IMR-90 (cell line): ENCODE measurements around the gene PLD2. TPM values are rescaled to one million over a fixed set of nuclear protein-coding genes. Genes with fewer than 3 reads are reported as not detected.
A peak's percentile ranks its signal among the peaks of the same experiment; 100 is the strongest.

Experiments used
- ATAC-seq: fragments of 200-7000 bp; cut with Tn5 transposase; 2 replicates; pipeline ENCODE4 v1.9.1; 2020; ENCODE audit warnings: low read depth, mild to moderate bottlenecking, moderate library complexity
- BruUV-seq: library from RNA; stranded (reverse); fragments of 400-500 nt; replicated peaks from 2 replicates; lab custom pipeline; 2021; lab: Mats Ljungman, UMichigan
- CTCF ChIA-PET: fragments of 300-600 bp; formaldehyde crosslinking; extraction: SDS; loops from one replicate; lab custom pipeline; 2021; ENCODE audit warnings: antibody characterized with exemption; lab: Yijun Ruan, JAX
- POLR2A ChIA-PET: fragments of 300-600 bp; sonication (Branson Sonifier 250); formaldehyde crosslinking; loops from one replicate; lab custom pipeline; 2022; ENCODE audit warnings: antibody characterized with exemption; ENCODE audit not compliant: unreplicated experiment; lab: Charles Lee
- DNase-seq: peaks from one replicate; pipeline ENCODE4 v3.0.0; 2013
- H2AFZ ChIP-seq: replicated peaks from 2 replicates; pipeline ENCODE3; 2013; ENCODE audit warnings: low read length, mild to moderate bottlenecking; ENCODE audit not compliant: poor library complexity
- H2AK5ac ChIP-seq: 2 replicates; pipeline ENCODE4 v1.6.1; 2013; ENCODE audit warnings: low read depth, low read length, inconsistent platforms
- H2AK9ac ChIP-seq: replicated peaks from 2 replicates; pipeline ENCODE3; 2013; ENCODE audit warnings: mild to moderate bottlenecking, low read depth, low read length, moderate library complexity; ENCODE audit not compliant: poor library complexity
- H2BK120ac ChIP-seq: 2 replicates; pipeline ENCODE4 v1.6.1; 2013; ENCODE audit warnings: low read depth, low read length, inconsistent platforms
- H2BK15ac ChIP-seq: 3 replicates; pipeline ENCODE4 v1.6.1; 2013; ENCODE audit warnings: low read depth, low read length, inconsistent platforms
- H2BK20ac ChIP-seq: 2 replicates; pipeline ENCODE4 v1.6.1; 2013; ENCODE audit warnings: low read depth, mild to moderate bottlenecking, inconsistent platforms, low read length, moderate library complexity
- H2BK5ac ChIP-seq: 2 replicates; pipeline ENCODE4 v1.6.1; 2013; ENCODE audit warnings: mild to moderate bottlenecking, low read depth, low read length, inconsistent platforms; ENCODE audit not compliant: poor library complexity, severe bottlenecking
- H3K14ac ChIP-seq: replicated peaks from 2 replicates; pipeline ENCODE4 v1.6.1; 2013; ENCODE audit warnings: low read depth, low read length, inconsistent platforms
- H3K18ac ChIP-seq: 2 replicates; pipeline ENCODE4 v1.6.1; 2013; ENCODE audit warnings: low read depth, low read length, control low read depth
- H3K23ac ChIP-seq: 2 replicates; pipeline ENCODE4 v1.6.1; 2013; ENCODE audit warnings: low read depth, low read length, inconsistent platforms
- H3K27ac ChIP-seq: 2 replicates; pipeline ENCODE4 v1.5.1; 2013; ENCODE audit warnings: mild to moderate bottlenecking, control low read depth, low read length; ENCODE audit not compliant: insufficient read depth
- H3K27me3 ChIP-seq: 2 replicates; pipeline ENCODE4 v1.6.1; 2013; ENCODE audit warnings: low read length; ENCODE audit not compliant: control insufficient read depth, insufficient read depth
- H3K36me3 ChIP-seq: 2 replicates; pipeline ENCODE4 v1.6.1; 2013; ENCODE audit warnings: low read length, mixed read lengths; ENCODE audit not compliant: control insufficient read depth, insufficient read depth
- H3K4ac ChIP-seq: 2 replicates; pipeline ENCODE4 v1.6.1; 2013; ENCODE audit warnings: low read depth, low read length, inconsistent platforms
- H3K4me1 ChIP-seq: 2 replicates; pipeline ENCODE4 v1.6.1; 2013; ENCODE audit warnings: low read length, mixed read lengths; ENCODE audit not compliant: control insufficient read depth, insufficient read depth
- H3K4me2 ChIP-seq: 2 replicates; pipeline ENCODE4 v1.6.1; 2013; ENCODE audit warnings: low read depth, mild to moderate bottlenecking, control low read depth, low read length, moderate library complexity
- H3K4me3 ChIP-seq: 2 replicates; pipeline ENCODE4 v1.5.1; 2013; ENCODE audit warnings: low read depth, mild to moderate bottlenecking, control low read depth, low read length, moderate library complexity; ENCODE audit not compliant: insufficient read depth
- H3K56ac ChIP-seq: 2 replicates; pipeline ENCODE4 v1.6.1; 2013; ENCODE audit warnings: low read length, inconsistent platforms; ENCODE audit not compliant: insufficient read depth; ENCODE audit errors: extremely low read depth
- H3K79me1 ChIP-seq, 2 experiments: 2 replicates each; pipeline ENCODE4 v1.6.1; 2013; ENCODE audit warnings: low read length in 2 of 2, inconsistent platforms in 1 of 2, low read depth in 1 of 2
- H3K9ac ChIP-seq: 2 replicates; pipeline ENCODE4 v1.6.1; 2013; ENCODE audit warnings: low read depth, low read length, control low read depth
- H3K9me1 ChIP-seq: 2 replicates; pipeline ENCODE4 v1.6.1; 2013; ENCODE audit warnings: low read length, inconsistent platforms; ENCODE audit not compliant: insufficient read depth
- H3K9me3 ChIP-seq: 2 replicates; pipeline ENCODE4 v1.6.1; 2013; ENCODE audit warnings: low read length; ENCODE audit not compliant: control insufficient read depth, insufficient read depth
- H4K20me1 ChIP-seq: 2 replicates; pipeline ENCODE4 v1.6.1; 2013; ENCODE audit warnings: low read length, inconsistent platforms; ENCODE audit not compliant: insufficient read depth
- H4K5ac ChIP-seq: 2 replicates; pipeline ENCODE4 v1.6.1; 2013; ENCODE audit warnings: mild to moderate bottlenecking, low read depth, low read length, control low read depth
- H4K8ac ChIP-seq, 2 experiments: 2 replicates each; pipeline ENCODE4 v1.6.1; 2013; ENCODE audit warnings: low read depth in 2 of 2, low read length in 2 of 2, control low read depth in 1 of 2, inconsistent platforms in 1 of 2
- H4K91ac ChIP-seq: 2 replicates; pipeline ENCODE4 v1.6.1; 2013; ENCODE audit warnings: low read depth, low read length, inconsistent platforms; ENCODE audit not compliant: insufficient read depth
- BHLHE40 ChIP-seq: fragments of 150-350 bp; IDR thresholded peaks from 2 replicates; pipeline ENCODE4 v1.6.1; 2016; ENCODE audit warnings: mild to moderate bottlenecking, low read depth, low read length
- CEBPB ChIP-seq: IDR thresholded peaks from 2 replicates; pipeline ENCODE4 v1.6.1; 2012; ENCODE audit warnings: low read depth, low read length, improper control_type of control experiment
- FOS ChIP-seq: fragments of 150-350 bp; IDR thresholded peaks from 2 replicates; pipeline ENCODE4 v1.6.1; 2016; ENCODE audit warnings: low read depth, low read length
- MAFK ChIP-seq: IDR thresholded peaks from 2 replicates; pipeline ENCODE4 v1.6.1; 2012; ENCODE audit warnings: low read depth, low read length, improper control_type of control experiment
- MAZ ChIP-seq: IDR thresholded peaks from 2 replicates; pipeline ENCODE4 v1.6.1; 2012; ENCODE audit warnings: low read depth, mild to moderate bottlenecking, low read length, improper control_type of control experiment, moderate library complexity, borderline replicate concordance
- POLR2A ChIP-seq: IDR thresholded peaks from 2 replicates; pipeline ENCODE4 v1.6.1; 2012; ENCODE audit warnings: mild to moderate bottlenecking, low read depth, low read length
- RAD21 ChIP-seq: IDR thresholded peaks from 2 replicates; pipeline ENCODE4 v1.6.1; 2012; ENCODE audit warnings: low read length, improper control_type of control experiment
- RCOR1 ChIP-seq: IDR thresholded peaks from 2 replicates; pipeline ENCODE4 v1.6.1; 2012; ENCODE audit warnings: mild to moderate bottlenecking, low read length, improper control_type of control experiment; ENCODE audit not compliant: insufficient replicate concordance
- RFX5 ChIP-seq: IDR thresholded peaks from 2 replicates; pipeline ENCODE4 v1.8.0; 2012; ENCODE audit warnings: low read depth, mild to moderate bottlenecking, low read length, moderate library complexity
- SMC3 ChIP-seq: fragments of 150-350 bp; IDR thresholded peaks from 2 replicates; pipeline ENCODE4 v1.6.1; 2016; ENCODE audit warnings: low read depth, mild to moderate bottlenecking, antibody characterized with exemption, low read length, moderate library complexity
- WGBS, 2 experiments: methylation state at CpG; one replicate each; pipeline versions ENCODE4 v1.1.5 to v1.1.7; 2013; ENCODE audit warnings: missing lambda C conversion rate in 2 of 2; ENCODE audit not compliant: insufficient read length in 1 of 2; ENCODE audit errors: extremely low coverage in 2 of 2; 5-methylcytosine and 5-hydroxymethylcytosine counted together
- dilution Hi-C: fragments of 300-500 bp; cut with HindIII; formaldehyde crosslinking; loops from one replicate; pipeline ENCODE4 v1.14.3; 2018; ENCODE audit warnings: low sequenced_read_pairs; ENCODE audit not compliant: unreplicated experiment
- in situ Hi-C: fragments of 300-500 bp; cut with MboI; formaldehyde crosslinking; loops from 3 replicates; pipeline ENCODE4 v1.14.3; 2019; ENCODE audit warnings: low sequenced_read_pairs, inconsistent platforms, mixed read lengths
- intact Hi-C: fragments of 100-400 bp; cut with micrococcal nuclease; formaldehyde crosslinking; loops from 2 replicates; pipeline ENCODE4 v1.10.0; 2022
- polyA plus RNA-seq, 3 experiments: library from polyadenylated mRNA; depleted of rRNA; stranded (reverse); fragments of >200 nt; gene quantifications; 2 replicates each; pipeline ENCODE4 v1.2.3, GENCODE V29; 2012; ENCODE audit warnings: low replicate concordance in 1 of 3
- total RNA-seq: library from RNA; depleted of rRNA; stranded (reverse); fragments of >200 nt; gene quantifications from 2 replicates; pipeline ENCODE4 v1.2.3, GENCODE V29; 2012
- TF ChIP-seq, protein P1 (sequence below): conservative IDR thresholded peaks from 2 replicates; pipeline ENCODE4 v1.5.1; 2012; ENCODE audit warnings: mild to moderate bottlenecking, low read depth, low read length, improper control_type of control experiment
- TF ChIP-seq, protein P2 (sequence below): fragments of 150-350 bp; IDR thresholded peaks from 2 replicates; pipeline ENCODE4 v1.6.1; 2017; ENCODE audit warnings: mild to moderate bottlenecking, antibody characterized with exemption, low read length, low read depth

Gene PLD2
- total and polyA plus RNA-seq, 2 of the 4 experiments (the other 2 are of a cell fraction): 12.5 to 28.0 TPM

GRCh38 chr17:4858882-4859260, 51.9 kb downstream of the PLD2 start:
- H2BK5ac ChIP-seq: no peak overlapping the region
- no peak overlapping the region; the same call in 1 of the 2 replicates for H3K23ac ChIP-seq
- H3K18ac ChIP-seq: no peak overlapping the region
- peak overlapping the region; percentile 8 for H2AK9ac ChIP-seq
- intact Hi-C loops (no loop called here), in situ Hi-C loops (no loop called here), dilution Hi-C loops (no loop called here)
- no peak overlapping the region for H3K27ac ChIP-seq
- H4K20me1 ChIP-seq: peaks cover 29% of the 10 kb centered on the region
- peaks cover 3% of the 10 kb centered on the region; the same call in 1 of the 2 replicates for H3K36me3 ChIP-seq
- no peak overlapping the region for H3K4ac ChIP-seq
- H2BK120ac ChIP-seq: no peak overlapping the region
- no peak overlapping the region for H2AFZ ChIP-seq
- peaks cover 23% of the 10 kb centered on the region; the same call in 1 of the 2 replicates for H3K9me1 ChIP-seq
- H4K5ac ChIP-seq: no peak overlapping the region
- ChIA-PET CTCF (no interaction called here), POLR2A (no interaction called here)
- H3K9ac ChIP-seq: no peak overlapping the region
- no peak overlapping the region for H3K4me2 ChIP-seq
- no peak overlapping the region for H2AK5ac ChIP-seq
- H3K4me3 ChIP-seq: no peak overlapping the region
- H3K79me1 ChIP-seq: peaks cover 15 to 68% of the 10 kb centered on the region in 2 experiments
- H3K9me3 ChIP-seq: no peaks in the 10 kb centered on the region
- H3K27me3 ChIP-seq: no peaks in the 10 kb centered on the region
- WGBS, 2 experiments: 73% methylated on average over 2 of the region's 5 CpGs; no CpG with 5 or more reads in 1 of the 2 experiments
- no peak overlapping the region for H2BK15ac ChIP-seq
- no peak for TF ChIP-seq RAD21
- no peak for TF ChIP-seq FOS
- no peak for TF ChIP-seq RFX5
- TF ChIP-seq MAFK: no peak
- TF ChIP-seq MAZ: no peak
- TF ChIP-seq SMC3: no peak
- no peak for TF ChIP-seq RCOR1
- TF ChIP-seq POLR2A: no peak
- no peak for TF ChIP-seq CEBPB
- TF ChIP-seq BHLHE40: no peak
- TF ChIP-seq, protein P1, sequence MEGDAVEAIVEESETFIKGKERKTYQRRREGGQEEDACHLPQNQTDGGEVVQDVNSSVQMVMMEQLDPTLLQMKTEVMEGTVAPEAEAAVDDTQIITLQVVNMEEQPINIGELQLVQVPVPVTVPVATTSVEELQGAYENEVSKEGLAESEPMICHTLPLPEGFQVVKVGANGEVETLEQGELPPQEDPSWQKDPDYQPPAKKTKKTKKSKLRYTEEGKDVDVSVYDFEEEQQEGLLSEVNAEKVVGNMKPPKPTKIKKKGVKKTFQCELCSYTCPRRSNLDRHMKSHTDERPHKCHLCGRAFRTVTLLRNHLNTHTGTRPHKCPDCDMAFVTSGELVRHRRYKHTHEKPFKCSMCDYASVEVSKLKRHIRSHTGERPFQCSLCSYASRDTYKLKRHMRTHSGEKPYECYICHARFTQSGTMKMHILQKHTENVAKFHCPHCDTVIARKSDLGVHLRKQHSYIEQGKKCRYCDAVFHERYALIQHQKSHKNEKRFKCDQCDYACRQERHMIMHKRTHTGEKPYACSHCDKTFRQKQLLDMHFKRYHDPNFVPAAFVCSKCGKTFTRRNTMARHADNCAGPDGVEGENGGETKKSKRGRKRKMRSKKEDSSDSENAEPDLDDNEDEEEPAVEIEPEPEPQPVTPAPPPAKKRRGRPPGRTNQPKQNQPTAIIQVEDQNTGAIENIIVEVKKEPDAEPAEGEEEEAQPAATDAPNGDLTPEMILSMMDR: no peak
- TF ChIP-seq, protein P2, sequence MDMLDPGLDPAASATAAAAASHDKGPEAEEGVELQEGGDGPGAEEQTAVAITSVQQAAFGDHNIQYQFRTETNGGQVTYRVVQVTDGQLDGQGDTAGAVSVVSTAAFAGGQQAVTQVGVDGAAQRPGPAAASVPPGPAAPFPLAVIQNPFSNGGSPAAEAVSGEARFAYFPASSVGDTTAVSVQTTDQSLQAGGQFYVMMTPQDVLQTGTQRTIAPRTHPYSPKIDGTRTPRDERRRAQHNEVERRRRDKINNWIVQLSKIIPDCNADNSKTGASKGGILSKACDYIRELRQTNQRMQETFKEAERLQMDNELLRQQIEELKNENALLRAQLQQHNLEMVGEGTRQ: no peak
- H3K4me1 ChIP-seq: peaks cover 17% of the 10 kb centered on the region
- BruUV-seq: no TSS peak
- no peak overlapping the region for H3K14ac ChIP-seq
- DNase-seq (peak; percentile 27), ATAC-seq (peak; percentile 64)
- no peak overlapping the region; a peak in 1 of 4 replicates for H4K8ac ChIP-seq
- H4K91ac ChIP-seq: no peak overlapping the region
- no peak overlapping the region for H2BK20ac ChIP-seq
- H3K56ac ChIP-seq: no peak overlapping the region
